GM20000 (cell line): Measurements from ENCODE around the gene EPHB4.

Source experiments
- DNase-seq: peaks from one replicate; pipeline ENCODE4 v3.0.0; 2012; ENCODE audit warnings: low spot score
- TF ChIP-seq, protein P1 (sequence below): IDR thresholded peaks from 2 replicates; pipeline ENCODE4 v1.5.1; 2012; ENCODE audit warnings: mild to moderate bottlenecking, control low read depth; ENCODE audit errors: extremely low read depth, missing control alignments

Gene EPHB4

GRCh38 chr7:100827330-100828226, at the start of gene EPHB4:
Gene EPHB4 (minus strand): TSS chr7:100827523. CDS start chr7:100827030, 493 bp downstream.
- TF ChIP-seq, protein P1, sequence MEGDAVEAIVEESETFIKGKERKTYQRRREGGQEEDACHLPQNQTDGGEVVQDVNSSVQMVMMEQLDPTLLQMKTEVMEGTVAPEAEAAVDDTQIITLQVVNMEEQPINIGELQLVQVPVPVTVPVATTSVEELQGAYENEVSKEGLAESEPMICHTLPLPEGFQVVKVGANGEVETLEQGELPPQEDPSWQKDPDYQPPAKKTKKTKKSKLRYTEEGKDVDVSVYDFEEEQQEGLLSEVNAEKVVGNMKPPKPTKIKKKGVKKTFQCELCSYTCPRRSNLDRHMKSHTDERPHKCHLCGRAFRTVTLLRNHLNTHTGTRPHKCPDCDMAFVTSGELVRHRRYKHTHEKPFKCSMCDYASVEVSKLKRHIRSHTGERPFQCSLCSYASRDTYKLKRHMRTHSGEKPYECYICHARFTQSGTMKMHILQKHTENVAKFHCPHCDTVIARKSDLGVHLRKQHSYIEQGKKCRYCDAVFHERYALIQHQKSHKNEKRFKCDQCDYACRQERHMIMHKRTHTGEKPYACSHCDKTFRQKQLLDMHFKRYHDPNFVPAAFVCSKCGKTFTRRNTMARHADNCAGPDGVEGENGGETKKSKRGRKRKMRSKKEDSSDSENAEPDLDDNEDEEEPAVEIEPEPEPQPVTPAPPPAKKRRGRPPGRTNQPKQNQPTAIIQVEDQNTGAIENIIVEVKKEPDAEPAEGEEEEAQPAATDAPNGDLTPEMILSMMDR: no peak
- DNase-seq: peak; percentile 41

GRCh38 chr7:100875356-100875751, 48.0 kb upstream of the EPHB4 start:
- DNase-seq: peak; percentile 65
- TF ChIP-seq, protein P1: no peak

DNA sequence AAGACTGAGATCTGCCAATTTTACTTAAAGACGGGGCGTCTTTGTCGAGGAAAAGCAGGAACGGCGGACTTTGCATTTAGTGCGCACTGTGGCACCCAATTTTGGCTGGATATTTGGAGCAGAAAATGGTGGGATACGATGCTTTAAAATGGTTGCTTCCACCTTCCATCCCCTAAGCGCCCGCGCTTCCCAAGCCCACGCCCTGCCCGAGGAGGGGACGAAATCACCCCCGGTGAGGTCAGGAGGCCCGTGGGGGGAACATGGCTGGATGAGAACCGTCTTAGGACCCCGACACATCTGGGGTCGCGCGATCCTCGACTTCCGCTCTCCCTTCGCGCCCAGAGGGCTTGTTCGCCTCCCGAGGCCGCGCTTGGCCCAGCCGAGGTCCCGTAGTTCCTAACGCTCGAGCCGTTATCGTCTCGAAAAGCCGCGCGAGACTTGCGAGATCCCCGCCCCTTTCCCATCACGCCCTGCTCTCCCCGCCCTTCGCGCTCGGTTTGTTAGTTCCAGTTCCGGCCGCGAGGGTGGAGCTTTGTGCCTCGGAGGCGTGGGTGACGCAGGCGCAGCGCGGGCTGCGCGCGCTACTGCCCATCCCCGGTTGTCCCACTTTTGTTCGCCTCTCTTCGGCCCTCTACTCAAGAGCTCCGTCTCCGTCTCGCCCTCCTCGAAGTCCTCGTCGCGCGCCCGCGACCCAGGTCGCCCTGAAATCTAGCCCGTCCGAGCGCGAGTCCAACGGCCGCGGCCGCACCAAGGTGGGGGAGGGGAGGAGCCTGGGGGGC, 47.4 kb upstream of the EPHB4 start, which contains the start of gene SRRT:
Gene SRRT (plus strand): TSS at position 527 of the 779 bp plus-strand sequence. CDS start 488 bp downstream, outside the sequence.
- DNase-seq: peak; percentile 99
- TF ChIP-seq, protein P1: no peak

DNA sequence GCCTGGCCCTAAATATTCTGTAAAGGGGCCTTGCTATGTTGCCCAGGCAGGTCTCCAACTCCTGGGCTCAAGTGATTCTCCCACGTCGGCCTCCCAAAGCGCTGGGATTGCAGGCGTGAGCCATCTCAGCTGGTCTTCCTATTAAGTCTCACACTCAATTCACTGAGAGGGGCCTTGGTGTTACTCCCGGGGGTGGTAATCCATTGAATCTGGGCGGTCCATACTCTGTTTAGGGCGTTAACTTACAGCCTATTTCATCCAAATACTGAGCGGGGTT, 46.9 kb upstream of the EPHB4 start:
- DNase-seq: no peak

DNA sequence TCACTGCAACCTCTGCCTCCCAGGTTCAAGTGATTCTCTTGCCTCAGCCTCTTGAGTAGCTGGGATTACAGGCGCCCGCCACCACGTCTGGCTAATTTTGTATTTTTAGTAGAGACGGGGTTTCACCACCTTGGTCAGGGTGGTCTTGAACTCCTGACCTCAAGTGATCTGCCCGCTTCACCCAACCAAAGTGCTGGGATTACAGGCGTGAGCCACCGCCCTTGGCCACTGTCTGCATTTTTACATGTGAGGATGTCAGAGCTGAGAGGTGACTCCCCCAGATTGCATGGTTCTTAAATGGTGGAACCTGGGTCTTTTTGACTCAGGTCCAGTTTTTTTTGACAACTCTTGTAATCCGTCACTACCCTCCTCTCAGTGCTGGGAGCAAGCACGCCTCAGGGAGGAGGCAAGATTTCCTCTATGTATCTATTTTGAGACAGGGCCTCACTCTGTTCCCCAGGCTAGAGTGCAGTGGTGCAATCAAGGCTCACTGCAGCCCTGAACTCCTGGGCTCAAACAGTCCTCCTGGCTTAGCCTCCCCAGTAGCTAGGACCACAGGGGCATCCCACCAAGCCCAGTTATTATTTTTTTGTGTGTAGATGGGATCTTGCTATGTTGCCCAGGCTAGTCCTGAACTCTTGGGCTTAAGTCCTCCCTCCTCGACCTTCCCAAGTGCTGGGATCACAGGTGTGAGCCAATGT, 46.4 kb upstream of the EPHB4 start:
- DNase-seq: no peak
- TF ChIP-seq, protein P1: no peak

More for the DNA sequence above, 46.9 kb upstream of the EPHB4 start:
- TF ChIP-seq, protein P1: no peak

- TF ChIP-seq, protein P1: no peak
- DNase-seq: no peak
Observed at GRCh38 chr7:100867776-100868485, 40.6 kb upstream of the EPHB4 start.
